ENCODE measurements around the gene CDH4.

Gene CDH4

DNA sequence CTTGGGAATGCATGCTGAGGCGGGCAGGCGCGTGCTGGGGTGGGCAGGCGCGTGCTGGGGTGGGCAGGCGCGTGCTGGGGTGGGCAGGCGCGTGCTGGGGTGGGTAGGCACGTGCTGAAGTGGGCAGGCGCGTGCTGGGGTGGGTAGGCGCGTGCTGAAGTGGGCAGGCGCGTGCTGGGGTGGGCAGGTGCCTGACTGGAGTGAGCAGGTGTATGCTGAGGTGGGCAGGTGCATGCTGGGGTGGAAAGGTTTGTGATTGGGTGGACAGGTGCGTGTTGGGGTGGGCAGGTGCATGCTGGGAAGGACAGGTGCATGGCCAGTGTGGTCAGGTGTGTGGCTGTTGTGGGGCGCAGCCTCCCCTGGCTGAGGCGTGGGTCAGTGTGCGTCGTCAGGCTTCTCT lies 404.1 kb downstream of the CDH4 start:
- ChIA-PET CTCF (no interaction called here), POLR2A (no interaction called here)
- no peak overlapping the region for H3K4me3 ChIP-seq (ENCODE audit: low read depth, low read length)
- TF ChIP-seq, protein P1, sequence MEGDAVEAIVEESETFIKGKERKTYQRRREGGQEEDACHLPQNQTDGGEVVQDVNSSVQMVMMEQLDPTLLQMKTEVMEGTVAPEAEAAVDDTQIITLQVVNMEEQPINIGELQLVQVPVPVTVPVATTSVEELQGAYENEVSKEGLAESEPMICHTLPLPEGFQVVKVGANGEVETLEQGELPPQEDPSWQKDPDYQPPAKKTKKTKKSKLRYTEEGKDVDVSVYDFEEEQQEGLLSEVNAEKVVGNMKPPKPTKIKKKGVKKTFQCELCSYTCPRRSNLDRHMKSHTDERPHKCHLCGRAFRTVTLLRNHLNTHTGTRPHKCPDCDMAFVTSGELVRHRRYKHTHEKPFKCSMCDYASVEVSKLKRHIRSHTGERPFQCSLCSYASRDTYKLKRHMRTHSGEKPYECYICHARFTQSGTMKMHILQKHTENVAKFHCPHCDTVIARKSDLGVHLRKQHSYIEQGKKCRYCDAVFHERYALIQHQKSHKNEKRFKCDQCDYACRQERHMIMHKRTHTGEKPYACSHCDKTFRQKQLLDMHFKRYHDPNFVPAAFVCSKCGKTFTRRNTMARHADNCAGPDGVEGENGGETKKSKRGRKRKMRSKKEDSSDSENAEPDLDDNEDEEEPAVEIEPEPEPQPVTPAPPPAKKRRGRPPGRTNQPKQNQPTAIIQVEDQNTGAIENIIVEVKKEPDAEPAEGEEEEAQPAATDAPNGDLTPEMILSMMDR (IDR thresholded peaks at IDR 0.05; ENCODE audit: insufficient read depth, low read length, missing control alignments): no peak
- DNase-seq (ENCODE audit: low read depth, low spot score): no peak

- ChIA-PET POLR2A (no interaction called here), CTCF (no interaction called here)
- TF ChIP-seq, protein P1 (IDR thresholded peaks at IDR 0.05; ENCODE audit: insufficient read depth, low read length, missing control alignments): no peak
- H3K4me3 ChIP-seq (ENCODE audit: low read depth, low read length): no peak overlapping the region
- DNase-seq (ENCODE audit: low read depth, low spot score): no peak
Measured at GRCh38 chr20:61657721-61658377, 405.8 kb downstream of the CDH4 start.

DNA sequence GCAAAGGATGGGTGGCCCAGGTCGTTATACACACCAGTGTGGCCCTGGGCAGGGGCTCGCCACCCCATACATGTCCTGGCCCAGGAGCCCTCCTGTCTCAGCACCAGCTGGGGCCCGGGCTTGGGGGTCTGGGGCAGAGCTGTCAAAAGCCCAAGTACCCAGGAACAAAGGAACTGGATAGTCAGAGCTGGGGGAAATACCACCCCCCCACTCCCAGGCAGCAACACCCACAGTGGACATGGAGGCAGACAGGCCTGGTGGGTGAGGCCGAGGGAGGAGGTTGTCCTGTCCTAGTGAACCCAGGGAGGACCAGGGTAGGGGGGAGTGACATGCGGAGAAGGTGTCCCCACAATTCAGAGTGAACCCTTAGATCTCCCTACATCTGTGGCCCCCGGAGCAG lies 406.5 kb downstream of the CDH4 start:
- ChIA-PET POLR2A (no interaction called here), CTCF (no interaction called here)
- no peak for DNase-seq (ENCODE audit: low read depth, low spot score)
- TF ChIP-seq, protein P1 (IDR thresholded peaks at IDR 0.05; ENCODE audit: insufficient read depth, low read length, missing control alignments): no peak
- no peak overlapping the region for H3K4me3 ChIP-seq (ENCODE audit: low read depth, low read length)

- DNase-seq (ENCODE audit: low read depth, low spot score): no peak
- TF ChIP-seq, protein P1 (IDR thresholded peaks at IDR 0.05; ENCODE audit: insufficient read depth, low read length, missing control alignments): no peak
- no peak overlapping the region for H3K4me3 ChIP-seq (ENCODE audit: low read depth, low read length)
- POLR2A ChIA-PET: no interaction called here
- CTCF ChIA-PET: no interaction called here
Measured at GRCh38 chr20:61659246-61659993, 407.4 kb downstream of the CDH4 start.

GRCh38 chr20:61659994-61660346 lies 407.9 kb downstream of the CDH4 start:
- CTCF ChIA-PET: no interaction called here
- DNase-seq (ENCODE audit: low read depth, low spot score): no peak

DNA sequence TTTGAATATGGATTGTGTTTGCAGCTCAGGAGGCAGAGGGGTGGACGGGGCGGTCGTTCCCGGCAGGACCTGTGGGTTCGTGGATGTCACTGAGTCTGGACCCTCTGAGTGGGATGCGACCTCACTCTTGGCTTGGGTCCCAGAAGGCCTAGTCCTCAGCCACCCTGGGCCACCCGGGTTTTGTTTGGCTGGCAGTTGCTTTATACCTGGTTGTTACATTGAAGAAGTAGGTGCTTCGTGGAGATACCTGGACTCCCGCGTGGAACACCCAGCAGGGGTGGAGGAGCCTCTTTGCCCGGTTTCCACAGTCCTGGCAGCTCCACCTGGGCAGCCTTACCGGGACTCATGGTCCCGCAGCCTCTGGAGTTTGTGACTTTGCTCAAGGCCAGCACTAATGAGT lies 408.5 kb downstream of the CDH4 start:
- ChIA-PET CTCF (no interaction called here), POLR2A (no interaction called here)
- H3K4me3 ChIP-seq (ENCODE audit: low read depth, low read length): no peak overlapping the region
- TF ChIP-seq, protein P1 (IDR thresholded peaks at IDR 0.05; ENCODE audit: insufficient read depth, low read length, missing control alignments): no peak
- DNase-seq (ENCODE audit: low read depth, low spot score): no peak

More at GRCh38 chr20:61659994-61660346, 407.9 kb downstream of the CDH4 start:
- H3K4me3 ChIP-seq (ENCODE audit: low read depth, low read length): no peak overlapping the region
- POLR2A ChIA-PET: no interaction called here
- TF ChIP-seq, protein P1 (IDR thresholded peaks at IDR 0.05; ENCODE audit: insufficient read depth, low read length, missing control alignments): no peak

All from AG04449 (cell line).